Mucosa of rectum (tissue), 2 donors: ENCODE data around the gene ANGPTL2.

Experiments
- H3K27ac ChIP-seq, 2 donors: one replicate each; pipeline ENCODE4 v1.7.0; 2013; ENCODE audit warnings: inconsistent platforms in 2 of 2, low read depth in 2 of 2, low read length in 2 of 2
- H3K27me3 ChIP-seq, 2 donors: one replicate each; pipeline ENCODE4 v1.7.0; 2013; ENCODE audit warnings: low read length in 2 of 2; ENCODE audit not compliant: control insufficient read depth in 2 of 2, insufficient read depth in 2 of 2
- H3K36me3 ChIP-seq, 2 donors: one replicate each; pipeline ENCODE4 v1.7.0; 2013; ENCODE audit warnings: low read length in 2 of 2; ENCODE audit not compliant: control insufficient read depth in 2 of 2, insufficient read depth in 2 of 2
- H3K4me1 ChIP-seq, 2 donors: one replicate each; pipeline ENCODE4 v1.7.0; 2013; ENCODE audit warnings: low read length in 2 of 2, mild to moderate bottlenecking in 1 of 2; ENCODE audit not compliant: control insufficient read depth in 2 of 2, insufficient read depth in 2 of 2
- H3K4me3 ChIP-seq, 2 donors: one replicate each; pipeline ENCODE4 v1.7.0; 2013; ENCODE audit warnings: low read length in 2 of 2
- H3K9ac ChIP-seq, 2 donors: one replicate each; pipeline ENCODE4 v1.7.0; 2013; ENCODE audit warnings: low read length in 2 of 2, low read depth in 1 of 2, mild to moderate bottlenecking in 1 of 2
- H3K9me3 ChIP-seq, 2 donors: one replicate each; pipeline ENCODE4 v1.7.0; 2013; ENCODE audit warnings: low read length in 2 of 2; ENCODE audit not compliant: control insufficient read depth in 2 of 2
- donor health status: healthy.
- donor health status: Normal muscosa, but diverticular disease.

The ANGPTL2 gene

DNA sequence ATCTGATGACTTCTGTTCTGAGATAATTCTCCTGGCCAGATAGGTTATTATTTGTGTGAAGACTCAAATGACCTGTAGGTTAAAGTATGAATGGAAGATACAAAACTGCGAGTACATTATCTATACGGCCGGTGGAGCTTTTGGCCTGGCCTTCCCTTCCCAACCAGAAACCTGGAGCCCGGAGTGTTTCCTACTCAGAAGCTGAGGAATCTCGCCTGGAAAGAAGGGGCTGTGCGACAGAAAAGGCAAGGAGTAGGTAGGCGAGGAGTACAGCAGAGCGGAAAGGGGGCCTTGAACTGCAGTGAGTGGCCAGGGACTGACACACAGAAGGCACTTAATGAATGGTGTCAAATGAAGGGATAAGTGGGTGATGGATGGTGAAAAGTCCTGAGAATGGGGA is 34.6 kb downstream of the ANGPTL2 start:
- H3K36me3 ChIP-seq = peaks cover 7 to 11% of the 10 kb centered on the region in 2 donors
- no peaks in the 10 kb centered on the region for H3K4me1 ChIP-seq
- no peaks in the 10 kb centered on the region for H3K9me3 ChIP-seq
- no peak overlapping the region for H3K9ac ChIP-seq
- H3K4me3 ChIP-seq = no peak overlapping the region
- no peaks in the 10 kb centered on the region for H3K27me3 ChIP-seq
- H3K27ac ChIP-seq = no peak overlapping the region

DNA sequence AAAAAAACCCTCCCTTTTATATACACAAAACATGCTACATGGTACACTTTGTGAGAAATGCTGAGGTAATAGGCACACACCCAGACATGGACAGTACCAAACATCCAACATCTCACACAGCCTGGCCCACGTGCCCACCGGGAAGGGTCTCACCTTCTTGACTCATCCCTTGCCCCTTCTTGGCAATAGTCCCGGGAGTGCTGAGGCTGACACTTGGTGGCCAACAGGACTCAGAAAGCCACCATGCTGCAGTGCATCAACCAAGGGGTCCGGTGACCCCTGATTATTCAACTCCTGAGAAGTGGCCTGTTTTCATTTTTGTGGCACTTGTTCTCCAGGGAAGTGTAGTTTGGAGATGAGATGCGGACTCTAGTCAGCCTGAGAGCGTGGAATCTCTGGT is 35.0 kb downstream of the ANGPTL2 start:
- no peaks in the 10 kb centered on the region for H3K27me3 ChIP-seq
- H3K9ac ChIP-seq = no peak overlapping the region
- peaks cover 7 to 10% of the 10 kb centered on the region in 2 donors for H3K36me3 ChIP-seq
- no peak overlapping the region for H3K4me3 ChIP-seq
- no peak overlapping the region for H3K27ac ChIP-seq
- H3K9me3 ChIP-seq = no peaks in the 10 kb centered on the region
- no peaks in the 10 kb centered on the region for H3K4me1 ChIP-seq

DNA sequence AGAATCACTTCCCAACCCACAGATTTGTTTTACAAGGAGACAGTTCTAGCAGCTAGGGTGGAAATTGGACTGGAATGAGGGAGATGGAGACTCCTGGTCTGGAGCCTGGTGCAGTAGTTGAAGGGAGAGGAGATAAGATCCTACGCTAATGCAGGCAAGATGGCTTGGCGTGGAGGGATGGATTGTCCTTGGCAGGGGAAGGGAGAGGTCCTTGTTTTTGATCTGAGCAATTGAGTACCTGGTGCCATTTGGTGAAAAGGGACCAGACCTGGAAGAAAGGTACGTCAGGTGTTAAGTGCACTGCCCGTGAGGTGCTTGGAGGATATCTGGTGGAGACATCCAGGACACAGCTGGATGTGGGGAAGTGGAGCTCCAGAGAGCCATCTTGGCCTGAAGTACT is 35.7 kb downstream of the ANGPTL2 start:
- Histone ChIP-seq H3K27me3 (no peaks in the 10 kb centered on the region), H3K9ac (no peak overlapping the region), H3K27ac (no peak overlapping the region), H3K36me3 (peaks cover 4 to 8% of the 10 kb centered on the region in 2 donors), H3K4me3 (no peak overlapping the region), H3K4me1 (no peaks in the 10 kb centered on the region), H3K9me3 (no peaks in the 10 kb centered on the region)

DNA sequence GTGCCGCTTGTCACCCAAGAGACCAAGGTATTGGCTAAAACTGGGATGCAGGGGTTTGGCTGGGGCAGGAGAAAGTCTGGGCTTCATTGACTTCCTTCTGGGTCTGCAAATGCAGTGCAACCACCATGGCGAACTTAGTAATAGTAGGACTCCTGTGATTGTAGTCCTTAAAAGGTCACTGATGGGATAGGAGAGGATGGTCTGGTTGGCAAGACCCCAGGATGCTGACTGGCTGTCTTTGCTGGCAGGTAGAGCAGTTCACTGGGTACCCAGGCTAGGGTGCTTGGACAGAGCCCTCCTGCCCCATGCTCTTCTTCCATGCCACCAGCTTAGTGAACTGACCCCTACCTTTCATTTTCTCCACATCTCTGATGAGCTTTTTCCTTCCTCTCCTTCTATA is 37.2 kb downstream of the ANGPTL2 start:
- Histone ChIP-seq H3K36me3 (peaks cover 4 to 10% of the 10 kb centered on the region in 2 donors), H3K9ac (no peak overlapping the region), H3K4me1 (no peaks in the 10 kb centered on the region), H3K27ac (no peak overlapping the region), H3K9me3 (no peaks in the 10 kb centered on the region), H3K27me3 (no peaks in the 10 kb centered on the region), H3K4me3 (no peak overlapping the region)

DNA sequence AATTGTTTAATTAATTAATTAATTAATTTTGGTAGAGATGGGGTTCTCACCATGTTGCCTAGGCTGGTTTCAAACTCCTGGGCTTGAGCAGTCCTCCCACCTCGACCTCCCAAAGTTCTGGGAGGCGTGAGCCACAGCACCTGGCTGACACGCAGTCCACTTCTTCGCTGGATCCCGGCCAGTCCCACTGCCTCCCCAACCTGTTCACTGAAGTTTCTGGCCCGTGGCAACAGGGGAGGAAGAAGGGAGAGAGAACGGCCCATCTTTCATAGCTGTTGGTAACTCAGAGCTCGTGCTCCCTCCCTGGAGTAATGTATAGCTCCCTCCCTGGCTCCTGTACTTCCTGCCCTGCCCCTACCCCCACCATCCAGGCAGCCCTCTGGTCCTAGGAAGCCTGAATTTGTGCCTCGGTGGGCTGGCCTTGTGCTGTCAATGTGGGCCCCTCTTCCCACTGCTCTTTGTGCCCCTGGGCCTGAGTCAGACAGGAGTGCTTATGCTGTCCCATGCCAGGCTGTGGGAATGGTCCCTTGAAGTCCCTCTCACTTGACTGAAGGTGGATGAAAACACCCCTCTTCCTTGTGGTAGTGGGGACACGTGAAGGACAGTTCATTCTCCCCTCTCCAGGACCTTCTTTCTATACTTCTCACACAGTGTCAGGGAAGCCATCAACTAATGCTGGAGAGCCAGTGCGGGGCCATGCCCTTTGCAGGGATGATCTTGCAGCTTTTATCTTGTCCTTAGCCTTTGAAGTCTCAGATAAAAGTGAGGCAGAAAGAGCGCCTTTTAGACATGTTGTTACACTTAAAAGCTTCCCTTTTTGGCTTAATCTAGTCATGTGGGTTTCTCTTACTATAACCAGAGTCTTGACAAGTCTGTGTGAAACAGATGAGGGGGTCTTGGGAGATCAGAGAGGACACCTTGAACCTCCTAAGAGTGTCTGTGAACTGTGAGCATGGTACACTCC is 38.1 kb downstream of the ANGPTL2 start:
- Histone ChIP-seq H3K9ac (no peak overlapping the region), H3K9me3 (no peaks in the 10 kb centered on the region), H3K4me1 (no peaks in the 10 kb centered on the region), H3K36me3 (peaks cover 4 to 8% of the 10 kb centered on the region in 2 donors), H3K27me3 (no peaks in the 10 kb centered on the region), H3K4me3 (no peak overlapping the region), H3K27ac (no peak overlapping the region)

DNA sequence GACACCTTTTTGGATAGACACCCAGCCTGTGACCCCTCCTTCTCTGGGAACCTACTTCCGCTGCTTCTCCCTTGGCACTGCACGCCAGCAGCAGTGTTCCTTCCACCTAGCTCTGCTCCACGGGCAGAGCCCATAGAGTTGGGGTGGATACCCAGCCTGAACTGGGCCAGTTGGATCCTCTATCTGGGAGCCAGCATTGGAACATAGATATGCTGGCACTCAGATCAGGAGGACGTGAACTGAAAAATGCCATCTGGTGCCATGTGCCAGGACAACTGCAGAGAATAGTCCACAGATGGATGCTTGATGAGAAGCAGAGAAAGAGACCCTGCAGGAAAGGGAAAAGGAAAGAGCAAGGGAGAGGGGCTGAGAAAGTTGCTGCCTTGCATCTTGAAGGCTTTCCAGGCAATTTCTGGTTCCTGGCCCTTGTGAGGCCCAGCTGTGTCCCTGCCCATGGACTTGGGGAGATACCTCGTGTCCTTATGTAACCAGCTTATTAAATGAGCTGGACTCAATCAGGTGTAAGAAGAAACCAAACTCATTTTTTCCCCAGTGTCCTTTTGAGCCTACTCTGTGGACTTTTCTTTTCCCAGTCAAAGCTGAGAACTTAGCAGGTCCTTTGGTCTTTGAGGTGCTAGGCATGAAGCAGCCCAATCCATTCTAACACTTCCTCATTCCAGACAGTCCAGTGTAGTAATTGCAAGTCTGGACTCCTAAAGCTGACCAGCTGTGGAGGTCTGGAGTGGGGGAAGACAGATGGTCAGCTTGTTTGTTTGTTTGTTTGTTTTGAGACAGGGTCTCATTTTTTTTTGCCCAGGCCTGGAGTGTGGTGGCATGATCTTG is 39.1 kb downstream of the ANGPTL2 start:
- no peak overlapping the region for H3K9ac ChIP-seq

DNA sequence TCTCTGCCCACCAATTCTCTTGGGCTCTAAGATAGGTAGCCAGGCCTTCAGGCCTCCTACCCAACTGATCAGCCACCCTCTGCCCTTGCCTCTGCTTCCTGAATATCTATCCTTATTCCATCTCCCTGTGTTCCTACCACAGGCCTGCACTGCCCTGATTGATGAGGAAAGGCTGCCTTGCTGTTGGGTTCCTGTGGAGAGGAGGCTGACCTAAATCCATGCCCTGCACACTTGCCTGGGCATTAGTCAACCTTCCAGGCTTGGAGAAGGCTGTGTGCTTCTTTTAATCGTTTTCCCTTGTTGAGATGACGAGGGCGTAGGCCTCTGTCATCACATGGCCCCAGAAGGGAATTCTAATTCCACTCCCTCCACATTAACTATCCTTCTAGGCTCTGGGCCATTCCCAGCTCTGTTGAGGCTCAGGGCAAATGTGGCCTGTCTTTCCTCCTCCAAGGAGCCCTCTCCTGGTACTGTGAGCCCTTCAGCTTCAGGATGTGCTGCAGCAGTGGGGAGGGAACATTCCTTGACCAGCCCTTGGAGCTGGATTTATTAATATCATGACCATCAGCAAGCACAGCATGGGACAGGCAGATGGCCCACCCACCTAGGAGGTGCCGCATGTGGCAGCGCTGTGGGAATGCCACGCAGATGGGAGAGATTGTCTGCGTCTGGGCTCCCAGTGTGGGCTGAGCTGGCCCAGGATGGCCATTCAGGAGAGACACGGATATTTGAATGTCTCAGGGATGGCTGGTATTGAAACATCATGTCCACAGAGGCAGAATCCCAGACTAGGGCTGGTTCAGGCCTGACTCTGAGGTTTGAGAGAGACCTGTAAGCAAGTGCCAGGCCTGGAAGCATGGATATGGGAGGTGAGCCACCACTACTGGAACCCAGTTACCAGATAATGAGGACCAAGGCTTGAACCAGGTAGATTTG is 40.9 kb downstream of the ANGPTL2 start:
- Histone ChIP-seq H3K27ac (no peak overlapping the region), H3K4me1 (no peaks in the 10 kb centered on the region), H3K9me3 (no peaks in the 10 kb centered on the region), H3K27me3 (no peaks in the 10 kb centered on the region), H3K4me3 (no peak overlapping the region), H3K36me3 (peaks cover 0 to 2% of the 10 kb centered on the region in 2 donors), H3K9ac (no peak overlapping the region)

More for the DNA sequence above, 39.1 kb downstream of the ANGPTL2 start:
- H3K27me3 ChIP-seq = no peaks in the 10 kb centered on the region
- H3K36me3 ChIP-seq = peaks cover 4 to 6% of the 10 kb centered on the region in 2 donors
- H3K9me3 ChIP-seq = no peaks in the 10 kb centered on the region
- H3K4me3 ChIP-seq = no peak overlapping the region
- H3K27ac ChIP-seq = no peak overlapping the region
- H3K4me1 ChIP-seq = no peaks in the 10 kb centered on the region

DNA sequence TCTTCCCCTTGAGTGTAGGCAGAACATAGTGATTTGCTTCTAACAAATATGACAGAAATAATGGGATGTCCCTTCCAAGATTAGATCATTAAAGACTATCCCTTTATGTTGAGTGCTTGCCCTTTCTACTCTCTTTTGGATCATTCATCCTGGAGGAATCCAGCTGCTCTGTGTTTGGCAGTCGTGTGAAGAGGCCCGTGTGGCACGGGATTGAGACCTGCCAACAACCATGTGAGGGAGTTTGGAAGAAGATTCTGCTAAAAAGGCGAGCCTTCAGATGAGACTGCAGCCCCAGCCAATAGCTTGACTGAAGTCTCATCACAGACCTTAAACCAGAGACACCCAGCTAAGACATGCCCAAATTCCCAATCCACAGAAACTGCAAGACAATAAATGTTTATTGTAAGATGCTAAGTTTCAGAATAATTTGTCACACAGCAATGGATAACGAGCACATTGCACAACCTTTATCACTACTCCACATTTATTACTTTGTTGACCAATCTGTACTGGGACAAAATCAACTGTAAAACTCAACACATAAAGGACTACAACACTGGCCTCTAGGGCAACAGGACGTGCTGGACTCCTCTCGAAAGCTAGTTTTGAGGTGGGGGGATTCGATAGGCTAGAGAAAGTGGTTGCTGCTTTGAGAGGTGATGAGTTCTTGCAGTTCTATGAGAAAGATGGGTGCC is 42.8 kb downstream of the ANGPTL2 start:
- H3K27ac ChIP-seq = no peak overlapping the region
- no peaks in the 10 kb centered on the region for H3K27me3 ChIP-seq
- no peaks in the 10 kb centered on the region for H3K4me1 ChIP-seq
- H3K4me3 ChIP-seq = no peak overlapping the region
- H3K36me3 ChIP-seq = peaks cover 0 to 2% of the 10 kb centered on the region in 2 donors
- no peak overlapping the region for H3K9ac ChIP-seq
- no peaks in the 10 kb centered on the region for H3K9me3 ChIP-seq

DNA sequence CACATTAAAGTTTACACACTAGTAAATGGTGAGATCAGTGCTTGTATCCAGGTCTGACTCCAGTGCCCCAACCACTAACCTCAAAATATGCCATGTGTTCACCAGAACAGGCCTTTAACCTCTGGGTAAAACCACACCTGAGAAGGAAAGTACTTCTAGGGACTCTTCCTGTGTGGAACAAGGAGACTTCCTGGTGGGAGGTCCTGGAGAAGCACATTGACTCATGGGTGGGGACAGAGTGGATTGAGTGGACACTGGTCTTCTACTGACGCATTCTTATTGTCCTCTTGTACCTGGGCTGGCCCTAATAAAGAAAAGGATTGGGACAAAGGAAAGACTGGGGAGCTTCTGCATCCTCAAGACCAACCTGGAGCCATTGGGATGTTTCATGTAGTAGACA is 43.4 kb downstream of the ANGPTL2 start:
- H3K4me3 ChIP-seq = no peak overlapping the region
- no peaks in the 10 kb centered on the region for H3K27me3 ChIP-seq
- H3K9ac ChIP-seq = no peak overlapping the region
- H3K4me1 ChIP-seq = no peaks in the 10 kb centered on the region
- no peak overlapping the region for H3K27ac ChIP-seq
- H3K9me3 ChIP-seq = no peaks in the 10 kb centered on the region
- H3K36me3 ChIP-seq = peaks cover 0 to 2% of the 10 kb centered on the region in 2 donors
